A673 (cell line): ENCODE data around the gene PAPPA.

Experiments
- CTCF ChIP-seq: fragments of 300-800, 200-600 bp; sonication (generic); conservative IDR thresholded peaks from 2 replicates; pipeline ENCODE4 v1.5.1; 2017; ENCODE audit warnings: low read depth, mild to moderate bottlenecking, antibody characterized with exemption, low read length, moderate library complexity, mixed read lengths
- EZH2 ChIP-seq: fragments of 200-600 bp; sonication (generic); IDR thresholded peaks from 2 replicates; pipeline ENCODE4 v1.6.1; 2017; ENCODE audit warnings: borderline replicate concordance, low read depth, mild to moderate bottlenecking, mixed read lengths, antibody characterized with exemption, low read length; ENCODE audit not compliant: poor library complexity, severe bottlenecking

DNA sequence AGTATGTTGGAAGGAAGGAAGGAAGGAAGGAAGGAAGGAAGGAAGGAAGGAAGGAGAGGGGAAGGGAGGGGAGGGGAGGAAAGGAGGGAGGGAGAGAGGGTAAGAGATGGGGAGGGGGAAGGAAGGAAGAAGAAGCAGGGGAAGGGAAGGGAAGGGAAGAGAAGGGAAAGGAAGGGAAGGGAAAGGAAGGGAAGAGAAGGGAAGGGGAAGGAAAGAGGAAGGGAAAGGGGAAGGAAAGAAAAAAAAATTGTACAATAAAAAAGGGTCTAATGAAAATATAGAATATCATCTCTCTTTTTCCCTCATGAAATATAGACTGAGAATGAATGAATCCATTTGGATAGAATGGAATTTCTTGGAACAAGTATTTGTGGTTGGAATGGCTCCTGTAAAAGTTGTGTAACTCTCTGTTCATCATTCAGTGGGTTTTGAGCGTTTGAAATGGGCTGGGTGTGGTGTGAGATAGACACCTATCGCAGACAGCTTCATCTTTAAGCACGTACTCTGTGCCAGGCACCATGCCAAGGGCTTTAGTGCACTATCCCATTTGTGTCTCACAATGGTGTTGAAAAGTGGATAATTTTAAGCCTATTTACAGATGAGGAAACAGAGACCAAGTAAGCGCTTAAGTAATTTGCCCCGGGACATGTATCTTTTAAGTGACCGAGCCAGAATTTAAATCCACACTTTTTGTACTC lies 11.6 kb upstream of the PAPPA start:
- TF ChIP-seq CTCF (no peak), EZH2 (no peak)
